Keratinocyte (primary cell): ENCODE results near the gene ME1.

Experiments used
- EZH2 ChIP-seq: IDR thresholded peaks from one replicate; pipeline ENCODE4 v1.6.1; 2012; ENCODE audit warnings: inconsistent platforms, mild to moderate bottlenecking, low read length, moderate library complexity
- TF ChIP-seq, protein P1 (sequence below), 3 experiments: IDR thresholded peaks in 1 of 3; conservative IDR thresholded peaks in 1 of 3; optimal IDR thresholded peaks in 1 of 3; 2 replicates in 2 of 3; 3 replicates in 1 of 3; pipeline versions ENCODE3 to v1.5.1; 2011; ENCODE audit warnings: low read length in 3 of 3, mild to moderate bottlenecking in 3 of 3, moderate library complexity in 2 of 3, control low read depth in 1 of 3, inconsistent platforms in 1 of 3; ENCODE audit not compliant: insufficient read depth in 2 of 3; ENCODE audit errors: extremely low read depth in 1 of 3

DNA sequence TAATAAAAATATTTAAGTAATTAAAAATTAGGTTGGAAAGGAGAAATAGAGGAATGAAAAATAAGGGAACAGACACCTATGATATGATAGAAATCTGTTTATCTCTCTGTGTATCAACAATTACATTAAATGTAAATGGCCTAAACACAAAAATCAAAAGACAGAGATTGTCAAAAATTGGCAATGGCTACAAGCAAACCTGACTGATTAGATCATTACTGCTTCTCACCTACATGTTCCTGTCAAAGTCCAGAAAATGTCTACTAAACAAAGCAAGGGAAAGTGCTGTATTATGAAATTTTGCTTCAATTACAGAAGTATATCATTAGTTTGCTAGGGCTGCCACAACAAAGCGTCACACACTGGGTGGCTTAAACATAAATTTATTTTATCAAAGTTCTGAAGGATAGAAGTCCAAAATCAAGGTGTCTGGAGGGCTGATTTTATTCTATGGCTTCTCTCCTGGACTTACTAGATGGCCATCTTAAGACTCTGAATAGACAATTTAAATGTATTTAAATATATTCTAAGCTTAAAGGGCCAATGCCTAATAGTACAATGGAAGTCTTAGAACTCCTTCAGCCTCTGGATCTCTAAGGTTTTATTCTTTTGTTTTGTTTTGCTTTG, 6.3 kb downstream of the ME1 start:
- TF ChIP-seq, protein P1, sequence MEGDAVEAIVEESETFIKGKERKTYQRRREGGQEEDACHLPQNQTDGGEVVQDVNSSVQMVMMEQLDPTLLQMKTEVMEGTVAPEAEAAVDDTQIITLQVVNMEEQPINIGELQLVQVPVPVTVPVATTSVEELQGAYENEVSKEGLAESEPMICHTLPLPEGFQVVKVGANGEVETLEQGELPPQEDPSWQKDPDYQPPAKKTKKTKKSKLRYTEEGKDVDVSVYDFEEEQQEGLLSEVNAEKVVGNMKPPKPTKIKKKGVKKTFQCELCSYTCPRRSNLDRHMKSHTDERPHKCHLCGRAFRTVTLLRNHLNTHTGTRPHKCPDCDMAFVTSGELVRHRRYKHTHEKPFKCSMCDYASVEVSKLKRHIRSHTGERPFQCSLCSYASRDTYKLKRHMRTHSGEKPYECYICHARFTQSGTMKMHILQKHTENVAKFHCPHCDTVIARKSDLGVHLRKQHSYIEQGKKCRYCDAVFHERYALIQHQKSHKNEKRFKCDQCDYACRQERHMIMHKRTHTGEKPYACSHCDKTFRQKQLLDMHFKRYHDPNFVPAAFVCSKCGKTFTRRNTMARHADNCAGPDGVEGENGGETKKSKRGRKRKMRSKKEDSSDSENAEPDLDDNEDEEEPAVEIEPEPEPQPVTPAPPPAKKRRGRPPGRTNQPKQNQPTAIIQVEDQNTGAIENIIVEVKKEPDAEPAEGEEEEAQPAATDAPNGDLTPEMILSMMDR (optimal IDR thresholded peaks at IDR 0.05 in 1 of 3, IDR thresholded peaks at IDR 0.05 in 1 of 3, conservative IDR thresholded peaks at IDR 0.05 in 1 of 3; ENCODE audit: extremely low read depth in 1 of 3, insufficient read depth in 2 of 3, low read length in 3 of 3) = no peak
- TF ChIP-seq EZH2 = no peak
